RWPE2 (cell line): ENCODE measurements around the gene COPRS.

Experiments
- ATAC-seq: fragments of 200-7000 bp; cut with Tn5 transposase; 3 replicates; pipeline ENCODE4 v1.9.1; 2021; ENCODE audit warnings: low read depth
- DNase-seq: peaks from one replicate; pipeline ENCODE4 v3.0.0-alpha.2; 2020; ENCODE audit warnings: low spot score
- H3K27ac ChIP-seq: fragments of 450-650 bp; 2 replicates; pipeline ENCODE4 v1.5.1; 2017; ENCODE audit warnings: mild to moderate bottlenecking; ENCODE audit not compliant: poor library complexity, severe bottlenecking
- H3K27me3 ChIP-seq: fragments of 250-450 bp; sonication (Bioruptor Pico); 2 replicates; pipeline ENCODE4 v1.5.1; 2021; ENCODE audit warnings: mild to moderate bottlenecking, moderate library complexity; ENCODE audit not compliant: insufficient read depth, poor library complexity, severe bottlenecking
- H3K36me3 ChIP-seq: fragments of 250-450 bp; sonication (Bioruptor Pico); 2 replicates; pipeline ENCODE4 v1.5.1; 2020; ENCODE audit warnings: low read depth, mild to moderate bottlenecking, moderate library complexity
- H3K4me1 ChIP-seq: fragments of 250-450 bp; sonication (Bioruptor Pico); 2 replicates; pipeline ENCODE4 v1.5.1; 2021; ENCODE audit warnings: mild to moderate bottlenecking, moderate library complexity; ENCODE audit not compliant: insufficient read depth, poor library complexity, severe bottlenecking
- H3K4me3 ChIP-seq: fragments of 250-450 bp; sonication (Bioruptor Pico); 2 replicates; pipeline ENCODE4 v1.5.1; 2021; ENCODE audit warnings: mild to moderate bottlenecking, moderate library complexity; ENCODE audit not compliant: severe bottlenecking
- H3K9me3 ChIP-seq: fragments of 250-450 bp; sonication (Bioruptor Pico); 2 replicates; pipeline ENCODE4 v1.5.1; 2021; ENCODE audit warnings: mild to moderate bottlenecking, moderate library complexity; ENCODE audit not compliant: severe bottlenecking
- CTCF ChIP-seq: fragments of 450-650 bp; IDR thresholded peaks from one replicate; pipeline ENCODE4 v1.5.1; 2017; ENCODE audit warnings: mild to moderate bottlenecking, moderate library complexity; ENCODE audit not compliant: poor library complexity, severe bottlenecking

The COPRS gene

DNA sequence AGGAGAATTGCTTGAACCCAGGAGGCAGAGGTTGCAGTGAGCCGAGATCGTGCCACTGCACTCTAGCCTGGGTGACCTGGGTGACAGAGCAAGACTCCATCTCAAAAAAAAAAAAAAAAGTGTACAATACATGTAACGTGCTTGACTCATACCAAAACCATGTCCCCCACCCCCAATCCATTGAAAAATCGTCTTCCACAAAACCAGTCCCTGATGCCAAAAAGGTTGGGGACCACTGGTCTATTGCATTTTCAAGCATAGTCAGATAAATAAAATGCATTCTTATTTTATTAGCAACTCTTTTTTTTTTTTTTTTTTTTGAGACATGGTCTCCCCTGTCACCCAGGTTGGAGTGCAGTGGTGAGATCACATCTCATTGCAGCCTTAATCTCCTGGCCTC, 52.1 kb downstream of the COPRS start:
- TF ChIP-seq CTCF, result no peak
- ATAC-seq (no peak), DNase-seq (no peak)
- no peak overlapping the region for H3K4me3 ChIP-seq
- no peaks in the 10 kb centered on the region for H3K27me3 ChIP-seq
- H3K9me3 ChIP-seq, result no peaks in the 10 kb centered on the region
- no peaks in the 10 kb centered on the region for H3K36me3 ChIP-seq
- H3K4me1 ChIP-seq, result no peaks in the 10 kb centered on the region
- no peak overlapping the region for H3K27ac ChIP-seq

DNA sequence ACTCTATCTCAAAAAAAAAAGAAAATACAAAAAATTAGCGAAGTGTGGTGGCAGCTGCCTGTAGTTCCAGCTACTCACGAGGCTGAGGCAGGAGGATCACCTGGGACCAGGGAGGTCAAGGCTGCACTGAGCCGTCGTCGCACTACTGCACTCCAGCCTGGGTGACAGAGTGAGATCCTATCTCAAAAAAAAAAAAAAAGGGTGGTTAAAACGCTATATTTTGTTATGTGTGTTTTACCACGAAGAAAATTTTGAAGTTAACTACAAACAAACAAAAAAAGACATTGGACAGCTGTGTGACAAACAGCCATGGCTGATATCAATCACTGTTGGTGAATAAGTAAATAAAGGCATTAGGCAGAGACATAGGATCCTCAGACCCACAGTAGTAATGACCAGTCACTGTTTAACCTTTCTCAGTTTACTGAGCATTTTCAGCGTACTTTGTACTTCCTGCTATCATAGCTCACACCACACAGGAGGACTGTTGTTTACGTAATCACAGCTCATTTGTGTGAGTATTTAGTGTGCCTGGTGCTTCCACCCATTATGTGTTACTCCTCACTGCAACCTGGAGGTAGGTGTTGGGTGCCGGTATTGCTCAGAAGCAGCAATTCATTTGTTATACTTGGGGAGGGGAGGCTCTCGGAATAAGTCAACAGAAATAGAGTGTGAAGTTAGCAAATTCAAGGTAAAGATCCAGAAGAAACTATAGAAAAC, 55.4 kb downstream of the COPRS start:
- no peak overlapping the region for H3K27ac ChIP-seq
- no peaks in the 10 kb centered on the region for H3K4me1 ChIP-seq
- H3K4me3 ChIP-seq, result no peak overlapping the region
- no peaks in the 10 kb centered on the region for H3K9me3 ChIP-seq
- TF ChIP-seq CTCF, result no peak
- H3K27me3 ChIP-seq, result no peaks in the 10 kb centered on the region
- ATAC-seq (no peak), DNase-seq (no peak)
- no peaks in the 10 kb centered on the region for H3K36me3 ChIP-seq

- Histone ChIP-seq H3K4me3 (no peak overlapping the region), H3K4me1 (no peaks in the 10 kb centered on the region), H3K27me3 (no peaks in the 10 kb centered on the region), H3K9me3 (no peaks in the 10 kb centered on the region), H3K27ac (no peak overlapping the region), H3K36me3 (no peaks in the 10 kb centered on the region)
- ATAC-seq, result no peak
- DNase-seq, result no peak
- TF ChIP-seq CTCF, result no peak
These were observed 56.5 kb downstream of the COPRS start for GRCh38 chr17:31802502-31802901.
